Upper lobe of left lung (tissue), 4 donors: Measurements from ENCODE around the gene NINJ2.

ENCODE experiments used
- CTCF ChIP-seq, 6 experiments: fragments of 450-650 bp in 4 of 6; fragments of 200-600 bp in 2 of 6; sonication (generic) in 2 of 6; IDR thresholded peaks; one replicate each; pipeline ENCODE4 v1.5.1; 2016 to 2019; ENCODE audit warnings: antibody characterized with exemption in 6 of 6
- EP300 ChIP-seq, 4 donors: sonication (generic); formaldehyde crosslinking; IDR thresholded peaks; one replicate each; pipeline ENCODE4 v1.5.1; 2017; ENCODE audit warnings: antibody characterized with exemption in 4 of 4, control low read depth in 2 of 4
- POLR2A ChIP-seq, 4 donors: fragments of 450-650 bp; IDR thresholded peaks; one replicate each; pipeline ENCODE4 v1.5.1; 2016 to 2017; ENCODE audit warnings: antibody characterized with exemption in 4 of 4, mild to moderate bottlenecking in 2 of 4

DNA sequence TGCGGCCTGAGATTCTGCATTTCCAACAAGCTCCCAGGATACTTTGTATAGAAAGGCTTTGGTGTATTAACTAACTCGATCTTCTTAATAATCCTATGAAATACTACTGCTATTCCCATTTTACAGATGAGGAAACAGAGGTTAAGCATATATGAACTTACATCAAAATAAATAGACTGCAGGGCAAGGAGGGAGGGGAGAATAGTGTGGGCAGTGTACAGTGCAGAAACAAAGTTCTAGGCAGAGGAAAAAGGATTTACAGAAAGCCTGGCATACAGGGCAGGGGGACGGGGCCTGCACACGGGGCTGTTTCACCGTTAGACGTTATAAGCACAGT, 19.0 kb downstream of the NINJ2 start:
- TF ChIP-seq CTCF (IDR thresholded peaks at IDR 0.05): no peak
- TF ChIP-seq POLR2A (IDR thresholded peaks at IDR 0.05): no peak
- no peak for TF ChIP-seq EP300 (IDR thresholded peaks at IDR 0.05)
